HepG2 (cell line): ENCODE results near the gene ARPIN. TPM values are rescaled to one million over a fixed set of nuclear protein-coding genes. Genes with fewer than 3 reads are reported as not detected.

Experiments used
- ATF3 ChIP-seq: sonication (generic); formaldehyde crosslinking; IDR thresholded peaks from 2 replicates; pipeline ENCODE4 v1.4.0; 2020; ENCODE audit warnings: missing genetic modification reagents
- CBX5 ChIP-seq: sonication (generic); formaldehyde crosslinking; IDR thresholded peaks from 2 replicates; pipeline ENCODE4 v1.4.0; 2020; ENCODE audit warnings: missing genetic modification reagents, borderline replicate concordance
- DRAP1 ChIP-seq: IDR thresholded peaks from 2 replicates; pipeline ENCODE4 v1.6.1; 2016; ENCODE audit warnings: missing genetic modification reagents, missing compliant biosample characterization
- ELF3 ChIP-seq: IDR thresholded peaks from 2 replicates; pipeline ENCODE4 v1.6.1; 2016; ENCODE audit warnings: missing genetic modification reagents, missing compliant biosample characterization
- FOXO1 ChIP-seq: sonication (generic); formaldehyde crosslinking; IDR thresholded peaks from 2 replicates; pipeline ENCODE4 v1.4.0; 2020; ENCODE audit warnings: missing genetic modification reagents
- NAIF1 ChIP-seq: sonication (generic); formaldehyde crosslinking; IDR thresholded peaks from 2 replicates; pipeline ENCODE4 v1.5.0; 2020; ENCODE audit warnings: mild to moderate bottlenecking, missing genetic modification reagents, borderline replicate concordance
- PATZ1 ChIP-seq: sonication (generic); formaldehyde crosslinking; IDR thresholded peaks from 2 replicates; pipeline ENCODE4 v1.4.0; 2020; ENCODE audit warnings: missing genetic modification reagents
- PAWR ChIP-seq: sonication (generic); formaldehyde crosslinking; IDR thresholded peaks from 2 replicates; pipeline ENCODE4 v1.4.0; 2020; ENCODE audit warnings: missing genetic modification reagents, mild to moderate bottlenecking, borderline replicate concordance
- PAXIP1 ChIP-seq: sonication (generic); formaldehyde crosslinking; conservative IDR thresholded peaks from 2 replicates; pipeline ENCODE4 v1.4.0; 2020; ENCODE audit warnings: mild to moderate bottlenecking, missing genetic modification reagents, moderate library complexity
- POLR2A ChIP-seq, 2 experiments: IDR thresholded peaks; 2 replicates each; pipeline ENCODE4 v1.6.1; 2011; ENCODE audit warnings: low read depth in 2 of 2, low read length in 2 of 2, mild to moderate bottlenecking in 1 of 2, moderate library complexity in 1 of 2; ENCODE audit not compliant: insufficient read depth in 1 of 2
- RCOR2 ChIP-seq: IDR thresholded peaks from 2 replicates; pipeline ENCODE4 v1.6.1; 2016; ENCODE audit warnings: missing biosample characterization, missing genetic modification reagents
- SOX6 ChIP-seq, 2 experiments: fragments of 450-650 bp in 1 of 2; sonication (generic) in 1 of 2; formaldehyde crosslinking in 1 of 2; IDR thresholded peaks; 2 replicates each; pipeline versions ENCODE4 v1.4.0 to v1.6.1; 2017 to 2020; ENCODE audit warnings: antibody characterized with exemption in 1 of 2, mild to moderate bottlenecking in 1 of 2, missing genetic modification reagents in 1 of 2
- WIZ ChIP-seq: sonication (generic); formaldehyde crosslinking; IDR thresholded peaks from 2 replicates; pipeline ENCODE4 v1.5.1; 2020; ENCODE audit warnings: mild to moderate bottlenecking, missing genetic modification reagents
- ZBTB37 ChIP-seq: sonication (generic); formaldehyde crosslinking; IDR thresholded peaks from 2 replicates; pipeline ENCODE4 v1.4.0; 2020; ENCODE audit warnings: mild to moderate bottlenecking, missing genetic modification reagents
- ZNF225 ChIP-seq: sonication (generic); formaldehyde crosslinking; IDR thresholded peaks from 2 replicates; pipeline ENCODE4 v1.4.0; 2020; ENCODE audit warnings: mild to moderate bottlenecking, missing genetic modification reagents
- ZNF24 ChIP-seq: fragments of 450-650 bp; IDR thresholded peaks from 2 replicates; pipeline ENCODE4 v1.6.1; 2017; ENCODE audit warnings: antibody characterized with exemption, mild to moderate bottlenecking
- ZNF556 ChIP-seq: sonication (generic); formaldehyde crosslinking; IDR thresholded peaks from 2 replicates; pipeline ENCODE4 v1.4.0; 2020; ENCODE audit warnings: mild to moderate bottlenecking, missing genetic modification reagents, borderline replicate concordance
- ZNF850 ChIP-seq: sonication (generic); formaldehyde crosslinking; conservative IDR thresholded peaks from 2 replicates; pipeline ENCODE4 v1.9.0; 2021; ENCODE audit warnings: mild to moderate bottlenecking, missing genetic modification reagents
- polyA plus RNA-seq, 8 experiments: library from polyadenylated mRNA; depleted of rRNA in 3 of 8; stranded (reverse) in 7 of 8; unstranded in 1 of 8; fragments of >200 nt; fragmentation: Illumina TruSeq in 4 of 8; extraction: Trizol in 4 of 8; gene quantifications; 2 replicates each; pipeline versions ENCODE4 v1.2.1 to v1.2.3, GENCODE V29; 2011 to 2016; ENCODE audit warnings: low read depth in 4 of 8, missing spikeins in 1 of 8, mixed read lengths in 1 of 8; ENCODE audit not compliant: insufficient read depth in 1 of 8
- total RNA-seq, 5 experiments: library from RNA; depleted of rRNA; stranded (reverse); fragments of >200 nt; fragmentation: Illumina TruSeq; extraction: Trizol; gene quantifications; 2 replicates each; pipeline ENCODE4 v1.2.3, GENCODE V29; 2016; ENCODE audit warnings: low read depth in 1 of 5
- TF ChIP-seq, protein P1 (sequence below): sonication (generic); formaldehyde crosslinking; IDR thresholded peaks from 2 replicates; pipeline ENCODE4 v1.4.0; 2020; ENCODE audit warnings: mild to moderate bottlenecking, missing genetic modification reagents
- TF ChIP-seq, protein P2 (sequence below): sonication (generic); formaldehyde crosslinking; IDR thresholded peaks from 2 replicates; pipeline ENCODE4 v1.4.0; 2020; ENCODE audit warnings: mild to moderate bottlenecking, low read depth, missing genetic modification reagents

Gene ARPIN
- total and polyA plus RNA-seq, 2 of the 13 experiments (the other 11 are each of a cell fraction or from before 2014, with no cell fraction given), result 2.8 to 5.0 TPM

GRCh38 chr15:89857673-89858072 lies 55.1 kb downstream of the ARPIN start (continued):
- TF ChIP-seq PATZ1 (peak; percentile 33; the same call in 1 of the 2 replicates), ZNF24 (no peak), CBX5 (CRISPR knock-in tag) (no peak), WIZ (CRISPR knock-in tag) (no peak), NAIF1 (CRISPR knock-in tag) (no peak), FOXO1 (CRISPR knock-in tag) (no peak), RCOR2 (peak; percentile 58; the same call in 1 of the 2 replicates), DRAP1 (CRISPR knock-in tag) (peak; percentile 38; the same call in 1 of the 2 replicates), PAXIP1 (CRISPR knock-in tag) (peak; percentile 56; the same call in 1 of the 2 replicates), POLR2A (IDR thresholded peaks at IDR 0.05; ENCODE audit: insufficient read depth in 1 of 2, low read depth in 2 of 2, low read length in 2 of 2) (no peak), PAWR (CRISPR knock-in tag) (no peak), ZBTB37 (CRISPR knock-in tag) (no peak), ZNF556 (CRISPR knock-in tag) (no peak), ATF3 (CRISPR knock-in tag) (no peak), ELF3 (CRISPR knock-in tag) (peak; percentile 54; the same call in 1 of the 2 replicates), ZNF225 (no peak), SOX6 (IDR thresholded peaks at IDR 0.05) (no peak), SOX6 (CRISPR knock-in tag; IDR thresholded peaks at IDR 0.05) (peak; percentile 53), ZNF850 (CRISPR knock-in tag) (no peak)
- TF ChIP-seq, protein P1, sequence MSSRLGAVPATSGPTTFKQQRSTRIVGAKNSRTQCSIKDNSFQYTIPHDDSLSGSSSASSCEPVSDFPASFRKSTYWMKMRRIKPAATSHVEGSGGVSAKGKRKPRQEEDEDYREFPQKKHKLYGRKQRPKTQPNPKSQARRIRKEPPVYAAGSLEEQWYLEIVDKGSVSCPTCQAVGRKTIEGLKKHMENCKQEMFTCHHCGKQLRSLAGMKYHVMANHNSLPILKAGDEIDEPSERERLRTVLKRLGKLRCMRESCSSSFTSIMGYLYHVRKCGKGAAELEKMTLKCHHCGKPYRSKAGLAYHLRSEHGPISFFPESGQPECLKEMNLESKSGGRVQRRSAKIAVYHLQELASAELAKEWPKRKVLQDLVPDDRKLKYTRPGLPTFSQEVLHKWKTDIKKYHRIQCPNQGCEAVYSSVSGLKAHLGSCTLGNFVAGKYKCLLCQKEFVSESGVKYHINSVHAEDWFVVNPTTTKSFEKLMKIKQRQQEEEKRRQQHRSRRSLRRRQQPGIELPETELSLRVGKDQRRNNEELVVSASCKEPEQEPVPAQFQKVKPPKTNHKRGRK (CRISPR knock-in tag), result no peak
- TF ChIP-seq, protein P2, sequence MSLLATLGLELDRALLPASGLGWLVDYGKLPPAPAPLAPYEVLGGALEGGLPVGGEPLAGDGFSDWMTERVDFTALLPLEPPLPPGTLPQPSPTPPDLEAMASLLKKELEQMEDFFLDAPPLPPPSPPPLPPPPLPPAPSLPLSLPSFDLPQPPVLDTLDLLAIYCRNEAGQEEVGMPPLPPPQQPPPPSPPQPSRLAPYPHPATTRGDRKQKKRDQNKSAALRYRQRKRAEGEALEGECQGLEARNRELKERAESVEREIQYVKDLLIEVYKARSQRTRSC (CRISPR knock-in tag), result no peak
